HepG2 (cell line): Measurements from ENCODE around the gene MAFB. TPM values are rescaled to one million over a fixed set of nuclear protein-coding genes. Genes with fewer than 3 reads are reported as not detected.
A peak's percentile ranks its signal among the peaks of the same experiment; 100 is the strongest.

Source experiments
- ARNT ChIP-seq: fragments of 450-650 bp; IDR thresholded peaks from 2 replicates; pipeline ENCODE4 v1.6.1; 2017
- DDIT3 ChIP-seq: sonication (generic); formaldehyde crosslinking; IDR thresholded peaks from 2 replicates; pipeline ENCODE4 v1.4.0; 2020; ENCODE audit warnings: mild to moderate bottlenecking, missing genetic modification reagents
- DNMT1 ChIP-seq: sonication (generic); formaldehyde crosslinking; IDR thresholded peaks from 2 replicates; pipeline ENCODE4 v1.5.1; 2020; ENCODE audit warnings: mild to moderate bottlenecking, missing genetic modification reagents
- FOXO1 ChIP-seq: sonication (generic); formaldehyde crosslinking; IDR thresholded peaks from 2 replicates; pipeline ENCODE4 v1.4.0; 2020; ENCODE audit warnings: missing genetic modification reagents
- HOXA3 ChIP-seq: sonication (generic); formaldehyde crosslinking; IDR thresholded peaks from 2 replicates; pipeline ENCODE4 v1.5.0; 2020; ENCODE audit warnings: missing genetic modification reagents
- MTA1 ChIP-seq: sonication (generic); formaldehyde crosslinking; IDR thresholded peaks from 2 replicates; pipeline ENCODE4 v1.4.0; 2020; ENCODE audit warnings: missing genetic modification reagents, mild to moderate bottlenecking, borderline replicate concordance
- PRDM15 ChIP-seq: sonication (generic); formaldehyde crosslinking; IDR thresholded peaks from 2 replicates; pipeline ENCODE4 v1.4.0; 2020; ENCODE audit warnings: missing genetic modification reagents
- SP1 ChIP-seq, 2 experiments: fragments of 450-650 bp in 1 of 2; sonication (generic) in 1 of 2; formaldehyde crosslinking in 1 of 2; IDR thresholded peaks; 2 replicates each; pipeline versions ENCODE4 v1.4.0 to v1.6.1; 2016 to 2020; ENCODE audit warnings: missing genetic modification reagents in 1 of 2
- ZKSCAN8 ChIP-seq: IDR thresholded peaks from 2 replicates; pipeline ENCODE4 v1.6.1; 2016; ENCODE audit warnings: borderline replicate concordance, missing genetic modification reagents, missing compliant biosample characterization
- ZNF652 ChIP-seq: IDR thresholded peaks from 2 replicates; pipeline ENCODE4 v1.6.1; 2016; ENCODE audit warnings: low read depth, borderline replicate concordance
- polyA plus RNA-seq, 8 experiments: library from polyadenylated mRNA; depleted of rRNA in 3 of 8; stranded (reverse) in 7 of 8; unstranded in 1 of 8; fragments of >200 nt; fragmentation: Illumina TruSeq in 4 of 8; extraction: Trizol in 4 of 8; gene quantifications; 2 replicates each; pipeline versions ENCODE4 v1.2.1 to v1.2.3, GENCODE V29; 2011 to 2016; ENCODE audit warnings: low read depth in 4 of 8, missing spikeins in 1 of 8, mixed read lengths in 1 of 8; ENCODE audit not compliant: insufficient read depth in 1 of 8
- total RNA-seq, 5 experiments: library from RNA; depleted of rRNA; stranded (reverse); fragments of >200 nt; fragmentation: Illumina TruSeq; extraction: Trizol; gene quantifications; 2 replicates each; pipeline ENCODE4 v1.2.3, GENCODE V29; 2016; ENCODE audit warnings: low read depth in 1 of 5
- TF ChIP-seq, protein P1 (sequence below): sonication (generic); formaldehyde crosslinking; IDR thresholded peaks from 2 replicates; pipeline ENCODE4; 2020; ENCODE audit warnings: missing genetic modification reagents, mild to moderate bottlenecking, borderline replicate concordance
- TF ChIP-seq, protein P2 (sequence below): sonication (generic); formaldehyde crosslinking; IDR thresholded peaks from 2 replicates; pipeline ENCODE4 v1.4.0; 2020; ENCODE audit warnings: missing genetic modification reagents
- TF ChIP-seq, protein P3 (sequence below): sonication (generic); formaldehyde crosslinking; IDR thresholded peaks from 2 replicates; pipeline ENCODE4 v1.4.0; 2020; ENCODE audit warnings: mild to moderate bottlenecking, missing genetic modification reagents

The MAFB gene
- total and polyA plus RNA-seq, 2 of the 13 experiments (the other 11 are each of a cell fraction or from before 2014, with no cell fraction given), result 0.08 to 0.11 TPM

DNA sequence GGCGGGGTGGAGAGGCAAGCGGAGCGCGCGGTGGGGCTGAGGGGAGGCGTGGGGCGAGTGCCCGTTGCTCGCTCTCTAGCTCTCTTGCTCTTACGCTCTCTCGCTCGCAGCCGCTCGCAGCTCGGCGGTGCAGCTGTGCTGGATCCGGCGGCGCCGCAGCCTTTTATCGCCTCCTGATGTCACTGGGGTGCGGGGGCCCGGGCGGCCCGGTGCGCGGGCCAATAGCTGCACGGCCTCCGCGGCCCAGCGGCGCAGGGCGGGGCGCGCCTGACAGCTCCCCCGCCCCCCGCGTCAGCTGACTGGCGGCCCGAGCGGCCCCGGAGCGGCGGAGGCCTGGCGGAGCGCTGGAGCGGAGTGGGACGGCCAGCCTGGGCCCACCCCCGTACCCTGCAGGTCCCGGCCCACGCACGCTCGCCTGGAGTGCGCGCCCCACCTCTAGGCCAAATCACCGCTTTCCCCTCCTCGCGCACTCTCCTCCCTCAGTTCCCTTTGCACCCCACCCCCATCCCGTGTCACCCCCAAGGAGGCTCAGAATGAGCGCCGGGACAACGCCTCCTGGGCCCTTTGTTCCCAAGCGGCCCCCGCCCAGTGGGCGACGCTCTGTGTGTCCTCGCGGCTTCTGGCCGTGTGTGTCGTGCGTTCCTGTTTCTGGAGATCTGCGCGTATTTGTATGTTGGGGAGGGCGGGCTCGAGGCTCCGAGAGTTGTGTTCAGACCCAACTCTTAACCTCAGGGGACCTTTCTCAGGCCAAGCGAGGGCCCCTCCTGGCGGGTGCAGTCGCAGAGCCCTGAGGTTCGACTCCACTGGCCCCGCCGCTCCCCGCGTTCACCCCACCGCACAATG is at the start of gene MAFB (continued):
- TF ChIP-seq, protein P1, sequence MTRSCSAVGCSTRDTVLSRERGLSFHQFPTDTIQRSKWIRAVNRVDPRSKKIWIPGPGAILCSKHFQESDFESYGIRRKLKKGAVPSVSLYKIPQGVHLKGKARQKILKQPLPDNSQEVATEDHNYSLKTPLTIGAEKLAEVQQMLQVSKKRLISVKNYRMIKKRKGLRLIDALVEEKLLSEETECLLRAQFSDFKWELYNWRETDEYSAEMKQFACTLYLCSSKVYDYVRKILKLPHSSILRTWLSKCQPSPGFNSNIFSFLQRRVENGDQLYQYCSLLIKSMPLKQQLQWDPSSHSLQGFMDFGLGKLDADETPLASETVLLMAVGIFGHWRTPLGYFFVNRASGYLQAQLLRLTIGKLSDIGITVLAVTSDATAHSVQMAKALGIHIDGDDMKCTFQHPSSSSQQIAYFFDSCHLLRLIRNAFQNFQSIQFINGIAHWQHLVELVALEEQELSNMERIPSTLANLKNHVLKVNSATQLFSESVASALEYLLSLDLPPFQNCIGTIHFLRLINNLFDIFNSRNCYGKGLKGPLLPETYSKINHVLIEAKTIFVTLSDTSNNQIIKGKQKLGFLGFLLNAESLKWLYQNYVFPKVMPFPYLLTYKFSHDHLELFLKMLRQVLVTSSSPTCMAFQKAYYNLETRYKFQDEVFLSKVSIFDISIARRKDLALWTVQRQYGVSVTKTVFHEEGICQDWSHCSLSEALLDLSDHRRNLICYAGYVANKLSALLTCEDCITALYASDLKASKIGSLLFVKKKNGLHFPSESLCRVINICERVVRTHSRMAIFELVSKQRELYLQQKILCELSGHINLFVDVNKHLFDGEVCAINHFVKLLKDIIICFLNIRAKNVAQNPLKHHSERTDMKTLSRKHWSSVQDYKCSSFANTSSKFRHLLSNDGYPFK (CRISPR knock-in tag), result no peak
- TF ChIP-seq, protein P2, sequence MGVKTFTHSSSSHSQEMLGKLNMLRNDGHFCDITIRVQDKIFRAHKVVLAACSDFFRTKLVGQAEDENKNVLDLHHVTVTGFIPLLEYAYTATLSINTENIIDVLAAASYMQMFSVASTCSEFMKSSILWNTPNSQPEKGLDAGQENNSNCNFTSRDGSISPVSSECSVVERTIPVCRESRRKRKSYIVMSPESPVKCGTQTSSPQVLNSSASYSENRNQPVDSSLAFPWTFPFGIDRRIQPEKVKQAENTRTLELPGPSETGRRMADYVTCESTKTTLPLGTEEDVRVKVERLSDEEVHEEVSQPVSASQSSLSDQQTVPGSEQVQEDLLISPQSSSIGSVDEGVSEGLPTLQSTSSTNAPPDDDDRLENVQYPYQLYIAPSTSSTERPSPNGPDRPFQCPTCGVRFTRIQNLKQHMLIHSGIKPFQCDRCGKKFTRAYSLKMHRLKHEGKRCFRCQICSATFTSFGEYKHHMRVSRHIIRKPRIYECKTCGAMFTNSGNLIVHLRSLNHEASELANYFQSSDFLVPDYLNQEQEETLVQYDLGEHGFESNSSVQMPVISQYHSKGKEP (CRISPR knock-in tag), result no peak
- TF ChIP-seq ZNF652 (CRISPR knock-in tag) (no peak), MTA1 (no peak), DDIT3 (CRISPR knock-in tag) (no peak), PRDM15 (peak; percentile 42; the same call in 1 of the 2 replicates), ARNT (no peak), SP1 (IDR thresholded peaks at IDR 0.05) (no peak), SP1 (CRISPR knock-in tag; IDR thresholded peaks at IDR 0.05) (no peak), DNMT1 (CRISPR knock-in tag) (no peak), HOXA3 (0 out of 2 replicates have a peak, but pooled peaks have one; percentile 10), FOXO1 (CRISPR knock-in tag) (no peak), ZKSCAN8 (no peak)
- TF ChIP-seq, protein P3, sequence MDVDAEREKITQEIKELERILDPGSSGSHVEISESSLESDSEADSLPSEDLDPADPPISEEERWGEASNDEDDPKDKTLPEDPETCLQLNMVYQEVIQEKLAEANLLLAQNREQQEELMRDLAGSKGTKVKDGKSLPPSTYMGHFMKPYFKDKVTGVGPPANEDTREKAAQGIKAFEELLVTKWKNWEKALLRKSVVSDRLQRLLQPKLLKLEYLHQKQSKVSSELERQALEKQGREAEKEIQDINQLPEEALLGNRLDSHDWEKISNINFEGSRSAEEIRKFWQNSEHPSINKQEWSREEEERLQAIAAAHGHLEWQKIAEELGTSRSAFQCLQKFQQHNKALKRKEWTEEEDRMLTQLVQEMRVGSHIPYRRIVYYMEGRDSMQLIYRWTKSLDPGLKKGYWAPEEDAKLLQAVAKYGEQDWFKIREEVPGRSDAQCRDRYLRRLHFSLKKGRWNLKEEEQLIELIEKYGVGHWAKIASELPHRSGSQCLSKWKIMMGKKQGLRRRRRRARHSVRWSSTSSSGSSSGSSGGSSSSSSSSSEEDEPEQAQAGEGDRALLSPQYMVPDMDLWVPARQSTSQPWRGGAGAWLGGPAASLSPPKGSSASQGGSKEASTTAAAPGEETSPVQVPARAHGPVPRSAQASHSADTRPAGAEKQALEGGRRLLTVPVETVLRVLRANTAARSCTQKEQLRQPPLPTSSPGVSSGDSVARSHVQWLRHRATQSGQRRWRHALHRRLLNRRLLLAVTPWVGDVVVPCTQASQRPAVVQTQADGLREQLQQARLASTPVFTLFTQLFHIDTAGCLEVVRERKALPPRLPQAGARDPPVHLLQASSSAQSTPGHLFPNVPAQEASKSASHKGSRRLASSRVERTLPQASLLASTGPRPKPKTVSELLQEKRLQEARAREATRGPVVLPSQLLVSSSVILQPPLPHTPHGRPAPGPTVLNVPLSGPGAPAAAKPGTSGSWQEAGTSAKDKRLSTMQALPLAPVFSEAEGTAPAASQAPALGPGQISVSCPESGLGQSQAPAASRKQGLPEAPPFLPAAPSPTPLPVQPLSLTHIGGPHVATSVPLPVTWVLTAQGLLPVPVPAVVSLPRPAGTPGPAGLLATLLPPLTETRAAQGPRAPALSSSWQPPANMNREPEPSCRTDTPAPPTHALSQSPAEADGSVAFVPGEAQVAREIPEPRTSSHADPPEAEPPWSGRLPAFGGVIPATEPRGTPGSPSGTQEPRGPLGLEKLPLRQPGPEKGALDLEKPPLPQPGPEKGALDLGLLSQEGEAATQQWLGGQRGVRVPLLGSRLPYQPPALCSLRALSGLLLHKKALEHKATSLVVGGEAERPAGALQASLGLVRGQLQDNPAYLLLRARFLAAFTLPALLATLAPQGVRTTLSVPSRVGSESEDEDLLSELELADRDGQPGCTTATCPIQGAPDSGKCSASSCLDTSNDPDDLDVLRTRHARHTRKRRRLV, result no peak
